Measurements from ENCODE around the gene PRF1.

Gene PRF1

DNA sequence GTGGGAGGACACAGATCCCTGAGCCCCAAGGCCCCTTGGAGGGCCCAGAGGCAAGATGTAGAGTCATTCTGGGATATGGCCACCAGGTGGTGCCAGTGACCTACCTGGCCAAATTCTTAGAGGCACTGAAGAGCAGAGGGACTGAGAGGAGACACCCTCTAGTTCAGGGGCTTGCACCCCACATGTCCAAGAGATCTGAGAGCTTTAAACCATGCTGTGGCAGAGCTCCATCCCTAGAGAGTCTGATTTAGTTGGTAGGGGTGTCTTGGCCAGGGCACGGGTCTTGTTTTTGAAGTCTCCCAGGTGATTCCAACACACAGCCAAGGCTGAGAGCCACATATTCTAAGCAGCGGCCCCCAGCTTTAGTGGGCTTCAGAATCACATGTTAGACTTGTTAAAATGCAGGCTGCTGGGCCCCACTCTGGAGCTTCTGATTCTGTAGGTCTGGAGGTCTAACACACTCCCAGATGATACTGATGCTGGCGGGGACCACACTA lies 52.5 kb downstream of the PRF1 start:
- DNase-seq: peak; percentile 48
- TF ChIP-seq, protein P1, sequence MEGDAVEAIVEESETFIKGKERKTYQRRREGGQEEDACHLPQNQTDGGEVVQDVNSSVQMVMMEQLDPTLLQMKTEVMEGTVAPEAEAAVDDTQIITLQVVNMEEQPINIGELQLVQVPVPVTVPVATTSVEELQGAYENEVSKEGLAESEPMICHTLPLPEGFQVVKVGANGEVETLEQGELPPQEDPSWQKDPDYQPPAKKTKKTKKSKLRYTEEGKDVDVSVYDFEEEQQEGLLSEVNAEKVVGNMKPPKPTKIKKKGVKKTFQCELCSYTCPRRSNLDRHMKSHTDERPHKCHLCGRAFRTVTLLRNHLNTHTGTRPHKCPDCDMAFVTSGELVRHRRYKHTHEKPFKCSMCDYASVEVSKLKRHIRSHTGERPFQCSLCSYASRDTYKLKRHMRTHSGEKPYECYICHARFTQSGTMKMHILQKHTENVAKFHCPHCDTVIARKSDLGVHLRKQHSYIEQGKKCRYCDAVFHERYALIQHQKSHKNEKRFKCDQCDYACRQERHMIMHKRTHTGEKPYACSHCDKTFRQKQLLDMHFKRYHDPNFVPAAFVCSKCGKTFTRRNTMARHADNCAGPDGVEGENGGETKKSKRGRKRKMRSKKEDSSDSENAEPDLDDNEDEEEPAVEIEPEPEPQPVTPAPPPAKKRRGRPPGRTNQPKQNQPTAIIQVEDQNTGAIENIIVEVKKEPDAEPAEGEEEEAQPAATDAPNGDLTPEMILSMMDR (IDR thresholded peaks at IDR 0.05; ENCODE audit: low read depth, low read length, missing control alignments): peak; percentile 89
- no peaks in the 10 kb centered on the region for H3K27me3 ChIP-seq (replicated peaks)
- no peak overlapping the region for H3K27ac ChIP-seq
- no peak overlapping the region for H3K4me3 ChIP-seq (ENCODE audit: low read depth, low read length)
- no peaks in the 10 kb centered on the region for H3K36me3 ChIP-seq (replicated peaks)
- in situ Hi-C loops (cut with HindIII; ENCODE audit: low pct_ligation_motif_present, low sequenced_read_pairs): loop anchor here (25.0 kb wide), 2 partner anchors 112 to 212 kb away; partner anchors contain the start of gene ADAMTS14

DNA sequence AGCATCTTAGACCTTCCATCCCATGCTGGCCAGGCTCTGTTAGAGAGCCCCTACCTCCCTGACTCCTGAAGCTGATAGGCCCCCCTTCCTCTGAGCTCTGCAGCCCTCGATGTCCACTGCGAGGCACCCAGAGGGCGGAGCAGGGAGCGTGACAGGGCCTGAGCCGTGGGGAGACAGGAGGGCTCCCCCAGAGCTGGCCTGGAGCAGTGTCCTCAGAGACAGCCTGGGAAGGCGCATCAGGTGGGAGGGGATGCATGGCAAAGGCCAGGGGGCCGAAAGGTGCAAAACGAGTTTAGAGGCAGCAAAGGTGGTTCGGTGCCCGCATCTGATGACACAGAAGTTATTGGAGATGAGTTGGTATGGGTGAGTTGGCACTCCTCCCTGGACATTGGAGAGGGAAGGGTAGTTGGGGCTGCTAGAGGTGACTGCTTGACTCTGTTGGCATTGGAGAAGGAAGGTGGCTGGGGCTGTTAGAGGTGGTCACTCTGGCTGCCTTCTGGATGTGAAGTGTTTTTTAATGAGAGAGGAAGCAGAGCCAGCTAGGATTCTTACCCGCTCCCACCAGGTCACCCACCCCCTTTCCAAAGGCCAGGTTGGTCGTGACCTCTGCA lies 53.1 kb downstream of the PRF1 start:
- in situ Hi-C loops (cut with HindIII; ENCODE audit: low pct_ligation_motif_present, low sequenced_read_pairs): no loop called here
- TF ChIP-seq, protein P1 (IDR thresholded peaks at IDR 0.05; ENCODE audit: low read depth, low read length, missing control alignments): no peak
- H3K4me3 ChIP-seq (ENCODE audit: low read depth, low read length): no peak overlapping the region
- H3K27me3 ChIP-seq (replicated peaks): no peaks in the 10 kb centered on the region
- no peak for DNase-seq
- no peaks in the 10 kb centered on the region for H3K36me3 ChIP-seq (replicated peaks)
- H3K27ac ChIP-seq: no peak overlapping the region

Data from brain microvascular endothelial cell (primary cell).